Immature natural killer cell (primary cell): ENCODE measurements around the gene EIF6. TPM values are rescaled to one million over a fixed set of nuclear protein-coding genes. Genes with fewer than 3 reads are reported as not detected.

Experiments used
- DNase-seq, 3 donors: peaks; one replicate each; pipeline ENCODE4 v3.0.0; 2022; ENCODE audit warnings: mixed read lengths in 1 of 3
- H3K27ac Mint-ChIP-seq, 6 donors: one replicate each; pipeline ENCODE4 v1.8.0; 2020; ENCODE audit warnings: mixed read lengths in 6 of 6, mild to moderate bottlenecking in 5 of 6, inconsistent platforms in 4 of 6, moderate library complexity in 3 of 6
- H3K27me3 Mint-ChIP-seq, 3 donors: one replicate each; pipeline ENCODE4 v1.8.0; 2020 to 2021; ENCODE audit warnings: low read depth in 3 of 3, mild to moderate bottlenecking in 3 of 3, mixed read lengths in 3 of 3, moderate library complexity in 3 of 3, inconsistent platforms in 1 of 3
- H3K36me3 Mint-ChIP-seq, 3 donors: one replicate each; pipeline ENCODE4 v1.8.0; 2020; ENCODE audit warnings: mixed read lengths in 3 of 3, inconsistent platforms in 2 of 3, mild to moderate bottlenecking in 2 of 3
- H3K4me1 Mint-ChIP-seq, 2 donors: one replicate each; pipeline ENCODE4 v1.8.0; 2020; ENCODE audit warnings: inconsistent platforms in 2 of 2, mild to moderate bottlenecking in 2 of 2, mixed read lengths in 2 of 2, moderate library complexity in 1 of 2
- H3K4me3 Mint-ChIP-seq, 5 donors: one replicate each; pipeline ENCODE4 v1.8.0; 2020; ENCODE audit warnings: mild to moderate bottlenecking in 5 of 5, mixed read lengths in 5 of 5, inconsistent platforms in 3 of 5, moderate library complexity in 3 of 5
- H3K9me3 Mint-ChIP-seq, 6 donors: one replicate each; pipeline ENCODE4 v1.8.0; 2020; ENCODE audit warnings: mild to moderate bottlenecking in 6 of 6, mixed read lengths in 6 of 6, inconsistent platforms in 4 of 6, moderate library complexity in 3 of 6
- polyA plus RNA-seq, 3 donors: library from polyadenylated mRNA; unstranded; fragments of 300-500 nt; fragmentation: Illumina TruSeq; gene quantifications; one replicate each; pipeline ENCODE4 v1.2.3, GENCODE V29; 2021

The EIF6 gene
- polyA plus RNA-seq, 3 donors from 2014 or later: 236 to 379 (median 249) TPM

- Mint-ChIP-seq H3K4me1 (peaks cover 0 to 5% of the 10 kb centered on the region in 2 donors), H3K27me3 (peaks cover 7 to 8% (median 7%) of the 10 kb centered on the region in 3 donors), H3K27ac (peak overlapping the region in 3 of 6 donors; percentile 46 to 81 (median 59)), H3K9me3 (no peaks in the 10 kb centered on the region), H3K4me3 (no peak overlapping the region), H3K36me3 (no peaks in the 10 kb centered on the region)
- DNase-seq: no peak
Observed at GRCh38 chr20:35295674-35296073, 11.1 kb upstream of the EIF6 start.

GRCh38 chr20:35295058-35295457 is 10.5 kb upstream of the EIF6 start:
- Mint-ChIP-seq H3K4me3 (no peak overlapping the region), H3K9me3 (no peaks in the 10 kb centered on the region)

GRCh38 chr20:35294293-35294685 is 9.7 kb upstream of the EIF6 start:
- H3K4me3 Mint-ChIP-seq: no peak overlapping the region

More at GRCh38 chr20:35295058-35295457, 10.5 kb upstream of the EIF6 start:
- Mint-ChIP-seq H3K27me3 (peaks cover 7 to 9% (median 8%) of the 10 kb centered on the region in 3 donors), H3K4me1 (peaks cover 0 to 5% of the 10 kb centered on the region in 2 donors), H3K27ac (peak overlapping the region in 1 of 6 donors; percentile 81), H3K36me3 (no peaks in the 10 kb centered on the region)
- DNase-seq: peak; percentile 28 to 41 (median 35)

GRCh38 chr20:35293303-35294292 is 9.0 kb upstream of the EIF6 start:
- peaks cover 5 to 8% (median 6%) of the 10 kb centered on the region in 3 donors for H3K27me3 Mint-ChIP-seq
- H3K9me3 Mint-ChIP-seq: no peaks in the 10 kb centered on the region

More at GRCh38 chr20:35294293-35294685, 9.7 kb upstream of the EIF6 start:
- Mint-ChIP-seq H3K9me3 (no peaks in the 10 kb centered on the region), H3K4me1 (peaks cover 0 to 5% of the 10 kb centered on the region in 2 donors), H3K27me3 (peaks cover 5 to 8% (median 7%) of the 10 kb centered on the region in 3 donors), H3K27ac (no peak overlapping the region), H3K36me3 (no peaks in the 10 kb centered on the region)
- no peak for DNase-seq

GRCh38 chr20:35292504-35293285 is 8.1 kb upstream of the EIF6 start:
- Mint-ChIP-seq H3K36me3 (no peaks in the 10 kb centered on the region), H3K9me3 (no peaks in the 10 kb centered on the region), H3K4me1 (peaks cover 0 to 5% of the 10 kb centered on the region in 2 donors), H3K4me3 (no peak overlapping the region), H3K27ac (no peak overlapping the region), H3K27me3 (peaks cover 5 to 8% (median 5%) of the 10 kb centered on the region in 3 donors)
- no peak for DNase-seq

More at GRCh38 chr20:35293303-35294292, 9.0 kb upstream of the EIF6 start:
- Mint-ChIP-seq H3K4me3 (no peak overlapping the region), H3K4me1 (peaks cover 0 to 5% of the 10 kb centered on the region in 2 donors), H3K36me3 (no peaks in the 10 kb centered on the region), H3K27ac (peak overlapping the region in 1 of 6 donors; percentile 4)
- no peak for DNase-seq

- Mint-ChIP-seq H3K4me1 (peaks cover 0 to 5% of the 10 kb centered on the region in 2 donors), H3K27ac (no peak within 1 kb of the TSS), H3K27me3 (peaks cover 5 to 8% (median 5%) of the 10 kb centered on the region in 3 donors), H3K36me3 (no peaks in the 10 kb centered on the region), H3K9me3 (no peaks in the 10 kb centered on the region), H3K4me3 (no peak within 1 kb of the TSS)
- no peak for DNase-seq
Observed at GRCh38 chr20:35291654-35292503, 7.3 kb upstream of the EIF6 start, which contains the start of gene FAM83C. FAM83C (minus strand) TSS chr20:35292425; CDS start chr20:35292304, 121 bp downstream.

GRCh38 chr20:35290887-35291417 is 6.4 kb upstream of the EIF6 start:
- Mint-ChIP-seq H3K9me3 (no peaks in the 10 kb centered on the region), H3K27ac (no peak overlapping the region), H3K4me1 (peaks cover 2 to 8% of the 10 kb centered on the region in 2 donors), H3K4me3 (no peak overlapping the region), H3K27me3 (peaks cover 5% of the 10 kb centered on the region in 3 donors), H3K36me3 (no peaks in the 10 kb centered on the region)
- no peak for DNase-seq

- Mint-ChIP-seq H3K36me3 (no peaks in the 10 kb centered on the region), H3K27me3 (peaks cover 3 to 5% (median 5%) of the 10 kb centered on the region in 3 donors), H3K27ac (no peak overlapping the region), H3K4me1 (peaks cover 8 to 11% of the 10 kb centered on the region in 2 donors), H3K9me3 (no peaks in the 10 kb centered on the region), H3K4me3 (no peak overlapping the region)
- DNase-seq: no peak
Observed at GRCh38 chr20:35290186-35290886, 5.8 kb upstream of the EIF6 start.

- peaks cover 19 to 22% of the 10 kb centered on the region in 2 donors for H3K4me1 Mint-ChIP-seq
- H3K27ac Mint-ChIP-seq: no peak overlapping the region
Observed at GRCh38 chr20:35288325-35289060, 3.9 kb upstream of the EIF6 start.

GRCh38 chr20:35287509-35288324 is 3.1 kb upstream of the EIF6 start:
- DNase-seq: no peak
- Mint-ChIP-seq H3K9me3 (no peaks in the 10 kb centered on the region), H3K27me3 (peaks cover 2 to 5% (median 3%) of the 10 kb centered on the region in 3 donors), H3K36me3 (peaks cover 0 to 3% (median 0%) of the 10 kb centered on the region in 3 donors), H3K27ac (no peak overlapping the region), H3K4me3 (no peak overlapping the region), H3K4me1 (peaks cover 23 to 28% of the 10 kb centered on the region in 2 donors)

More at GRCh38 chr20:35288325-35289060, 3.9 kb upstream of the EIF6 start:
- peaks cover 3 to 5% (median 3%) of the 10 kb centered on the region in 3 donors for H3K27me3 Mint-ChIP-seq
- no peak for DNase-seq
- H3K4me3 Mint-ChIP-seq: no peak overlapping the region
- no peaks in the 10 kb centered on the region for H3K9me3 Mint-ChIP-seq
- H3K36me3 Mint-ChIP-seq: no peaks in the 10 kb centered on the region

GRCh38 chr20:35286899-35287508 is 2.4 kb upstream of the EIF6 start:
- Mint-ChIP-seq H3K27ac (no peak overlapping the region), H3K27me3 (peaks cover 0 to 3% (median 0%) of the 10 kb centered on the region in 3 donors), H3K4me1 (peaks cover 26 to 31% of the 10 kb centered on the region in 2 donors), H3K36me3 (peaks cover 0 to 3% (median 3%) of the 10 kb centered on the region in 3 donors), H3K4me3 (no peak overlapping the region), H3K9me3 (no peaks in the 10 kb centered on the region)
- no peak for DNase-seq
